Neutrophil (primary cell): Measurements from ENCODE around the gene IFI27L1.

ENCODE experiments used
- H3K27ac ChIP-seq: fragments of 200-600 bp; sonication (generic); 2 replicates; pipeline ENCODE4 v1.5.1; 2016; ENCODE audit warnings: mild to moderate bottlenecking, moderate library complexity
- H3K27me3 ChIP-seq: fragments of 200-600 bp; sonication (generic); 2 replicates; pipeline ENCODE4 v1.6.0; 2016; ENCODE audit warnings: mild to moderate bottlenecking
- H3K36me3 ChIP-seq: fragments of 200-600 bp; sonication (generic); 2 replicates; pipeline ENCODE4 v1.5.1; 2017
- H3K4me1 ChIP-seq, 2 experiments: fragments of 200-600 bp in 1 of 2; sonication (generic) in 1 of 2; 1 replicate in 1 of 2; 2 replicates in 1 of 2; pipeline versions ENCODE4 v1.5.1 to v1.6.1; 2013 to 2016; ENCODE audit warnings: low read depth in 1 of 2, low read length in 1 of 2, mild to moderate bottlenecking in 1 of 2, moderate library complexity in 1 of 2; ENCODE audit not compliant: control insufficient read depth in 1 of 2, insufficient read depth in 1 of 2
- H3K4me3 ChIP-seq, 2 experiments: fragments of 200-600 bp in 1 of 2; sonication (generic) in 1 of 2; 1 replicate in 1 of 2; 2 replicates in 1 of 2; pipeline ENCODE4 v1.5.1; 2013 to 2016; ENCODE audit warnings: low read depth in 1 of 2, low read length in 1 of 2, mild to moderate bottlenecking in 1 of 2, moderate library complexity in 1 of 2
- H3K9me3 ChIP-seq: fragments of 200-600 bp; sonication (generic); 2 replicates; pipeline ENCODE4 v1.5.1; 2016
- CTCF ChIP-seq: fragments of 200-600 bp; sonication (generic); IDR thresholded peaks from 2 replicates; pipeline ENCODE4 v1.5.1; 2016; ENCODE audit warnings: antibody characterized with exemption

The IFI27L1 gene

GRCh38 chr14:94045563-94046345, 35.4 kb upstream of the IFI27L1 start:
- no peaks in the 10 kb centered on the region for H3K4me1 ChIP-seq
- H3K9me3 ChIP-seq: no peaks in the 10 kb centered on the region
- H3K27ac ChIP-seq: no peak overlapping the region
- TF ChIP-seq CTCF: no peak
- H3K36me3 ChIP-seq: peaks cover 67% of the 10 kb centered on the region
- H3K27me3 ChIP-seq: no peaks in the 10 kb centered on the region
- H3K4me3 ChIP-seq: no peak overlapping the region

GRCh38 chr14:94046696-94047250, 34.3 kb upstream of the IFI27L1 start:
- Histone ChIP-seq H3K4me3 (no peak overlapping the region), H3K27ac (no peak overlapping the region), H3K4me1 (no peaks in the 10 kb centered on the region), H3K9me3 (no peaks in the 10 kb centered on the region), H3K27me3 (no peaks in the 10 kb centered on the region), H3K36me3 (peaks cover 77% of the 10 kb centered on the region)
- TF ChIP-seq CTCF: no peak

GRCh38 chr14:94047581-94047980, 33.5 kb upstream of the IFI27L1 start:
- H3K9me3 ChIP-seq: no peaks in the 10 kb centered on the region
- no peaks in the 10 kb centered on the region for H3K4me1 ChIP-seq
- H3K27me3 ChIP-seq: no peaks in the 10 kb centered on the region
- no peak overlapping the region for H3K27ac ChIP-seq
- H3K4me3 ChIP-seq: no peak overlapping the region
- no peak for TF ChIP-seq CTCF
- peaks cover 85% of the 10 kb centered on the region for H3K36me3 ChIP-seq

GRCh38 chr14:94048691-94049624, 32.2 kb upstream of the IFI27L1 start:
- H3K27ac ChIP-seq: no peak overlapping the region
- H3K4me3 ChIP-seq: no peak overlapping the region
- TF ChIP-seq CTCF: no peak
- H3K4me1 ChIP-seq: no peaks in the 10 kb centered on the region
- H3K27me3 ChIP-seq: no peaks in the 10 kb centered on the region
- H3K36me3 ChIP-seq: peaks cover 92% of the 10 kb centered on the region
- H3K9me3 ChIP-seq: no peaks in the 10 kb centered on the region

GRCh38 chr14:94049625-94050023, 31.5 kb upstream of the IFI27L1 start:
- Histone ChIP-seq H3K27ac (no peak overlapping the region), H3K27me3 (no peaks in the 10 kb centered on the region), H3K9me3 (no peaks in the 10 kb centered on the region), H3K36me3 (peaks cover 92% of the 10 kb centered on the region), H3K4me1 (no peaks in the 10 kb centered on the region), H3K4me3 (no peak overlapping the region)
- no peak for TF ChIP-seq CTCF
